Kidney epithelial cell (primary cell): ENCODE data around the gene ROPN1. TPM values are rescaled to one million over a fixed set of nuclear protein-coding genes. Genes with fewer than 3 reads are reported as not detected.
"Not testable (repeated sequence)": the region's sequence is repeated elsewhere in the genome, so short reads cannot be mapped to it uniquely, and the experiment has no call there.

Experiments used
- DNase-seq: peaks from one replicate; pipeline ENCODE4 v3.0.0-alpha.2; 2010; ENCODE audit warnings: low read depth
- H3K27me3 ChIP-seq: 2 replicates; pipeline ENCODE4 v1.6.0; 2011; ENCODE audit warnings: low read length; ENCODE audit not compliant: control insufficient read depth, insufficient read depth
- H3K36me3 ChIP-seq: 2 replicates; pipeline ENCODE4 v1.5.1; 2011; ENCODE audit warnings: low read length; ENCODE audit not compliant: control insufficient read depth, insufficient read depth
- H3K4me3 ChIP-seq: 2 replicates; pipeline ENCODE4 v1.5.1; 2011; ENCODE audit warnings: low read depth, mild to moderate bottlenecking, control low read depth, low read length
- CTCF ChIP-seq: IDR thresholded peaks from 2 replicates; pipeline ENCODE4 v1.5.1; 2011; ENCODE audit warnings: mild to moderate bottlenecking, moderate library complexity, low read length, control low read depth, inconsistent platforms; ENCODE audit not compliant: insufficient read depth, poor library complexity, severe bottlenecking
- total RNA-seq: library from RNA; depleted of rRNA; stranded (reverse); fragments of >200 nt; gene quantifications from 2 replicates; pipeline ENCODE4 v1.2.3, GENCODE V29; 2015

ROPN1 gene
- total RNA-seq, 1 donor from 2014 or later = not detected

- Histone ChIP-seq H3K4me3 (no peak overlapping the region), H3K36me3 (no peaks in the 10 kb centered on the region), H3K27me3 (peaks cover 2% of the 10 kb centered on the region)
- no peak for DNase-seq
- no peak for TF ChIP-seq CTCF
These were observed 5.6 kb upstream of the ROPN1 start for GRCh38 chr3:123997543-123997942.

- Histone ChIP-seq H3K27me3 (peaks cover 6% of the 10 kb centered on the region), H3K36me3 (no peaks in the 10 kb centered on the region), H3K4me3 (no peak overlapping the region)
- no peak for DNase-seq
- TF ChIP-seq CTCF = no peak
These were observed 1.9 kb upstream of the ROPN1 start for GRCh38 chr3:123993818-123994217.

GRCh38 chr3:123986427-123986826 lies 5.5 kb downstream of the ROPN1 start:
- DNase-seq = no peak
- peaks cover 14% of the 10 kb centered on the region for H3K27me3 ChIP-seq
- no peak overlapping the region for H3K4me3 ChIP-seq
- no peaks in the 10 kb centered on the region for H3K36me3 ChIP-seq
- TF ChIP-seq CTCF = no peak

GRCh38 chr3:123984957-123985356 lies 7.0 kb downstream of the ROPN1 start:
- peaks cover 14% of the 10 kb centered on the region for H3K27me3 ChIP-seq

GRCh38 chr3:123984350-123984749 lies 7.6 kb downstream of the ROPN1 start:
- Histone ChIP-seq H3K4me3 (no peak overlapping the region), H3K27me3 (peaks cover 10% of the 10 kb centered on the region), H3K36me3 (no peaks in the 10 kb centered on the region)
- no peak for DNase-seq
- TF ChIP-seq CTCF = no peak

More at GRCh38 chr3:123984957-123985356, 7.0 kb downstream of the ROPN1 start:
- no peak overlapping the region for H3K4me3 ChIP-seq
- TF ChIP-seq CTCF = no peak
- no peak for DNase-seq
- H3K36me3 ChIP-seq = no peaks in the 10 kb centered on the region

- DNase-seq, H3K36me3 ChIP-seq, H3K27me3 ChIP-seq, H3K4me3 ChIP-seq: not testable (repeated sequence)
These were observed 10.6 kb downstream of the ROPN1 start for GRCh38 chr3:123981317-123981716.
